Suprapubic skin (tissue), 4 donors: ENCODE measurements around the gene ITPKA. TPM values are rescaled to one million over a fixed set of nuclear protein-coding genes. Genes with fewer than 3 reads are reported as not detected.
"Not testable (repeated sequence)": the region's sequence is repeated elsewhere in the genome, so short reads cannot be mapped to it uniquely, and the experiment has no call there.

ENCODE experiments used
- DNase-seq, 2 donors: peaks; one replicate each; pipeline ENCODE4 v3.0.0-alpha.2; 2019; ENCODE audit warnings: low spot score in 2 of 2
- H3K27ac ChIP-seq: fragments of 200-600 bp; sonication (generic); one replicate; pipeline ENCODE4 v1.5.1; 2019
- H3K27me3 ChIP-seq: fragments of 200-600 bp; sonication (generic); one replicate; pipeline ENCODE4 v1.5.1; 2019
- H3K36me3 ChIP-seq: fragments of 200-600 bp; sonication (generic); one replicate; pipeline ENCODE4 v1.5.1; 2019
- H3K4me1 ChIP-seq: fragments of 200-600 bp; sonication (generic); one replicate; pipeline ENCODE4 v1.5.1; 2019
- H3K4me3 ChIP-seq: fragments of 200-600 bp; sonication (generic); one replicate; pipeline ENCODE4 v1.5.1; 2019; ENCODE audit warnings: mild to moderate bottlenecking
- H3K9me3 ChIP-seq: fragments of 200-600 bp; sonication (generic); one replicate; pipeline ENCODE4 v1.5.1; 2019
- EP300 ChIP-seq: sonication (generic); formaldehyde crosslinking; IDR thresholded peaks from one replicate; pipeline ENCODE4 v1.6.1; 2017; ENCODE audit warnings: antibody characterized with exemption
- POLR2A ChIP-seq, 2 donors: fragments of 450-650 bp; IDR thresholded peaks; one replicate each; pipeline ENCODE4 v1.6.1; 2017; ENCODE audit warnings: antibody characterized with exemption in 2 of 2, mild to moderate bottlenecking in 2 of 2, moderate library complexity in 2 of 2
- POLR2AphosphoS5 ChIP-seq, 3 donors: sonication (generic); formaldehyde crosslinking; IDR thresholded peaks; one replicate each; pipeline ENCODE4 v1.6.1; 2017; ENCODE audit warnings: antibody characterized with exemption in 3 of 3
- WGBS: methylation state at CpG from one replicate; pipeline ENCODE4 v1.1.5; 2018; 5-methylcytosine and 5-hydroxymethylcytosine counted together
- total RNA-seq, 4 donors: library from RNA; depleted of rRNA; stranded (reverse); fragments of >200 nt; gene quantifications; one replicate each; pipeline ENCODE4 v1.1.0, GENCODE V29; 2016
- TF ChIP-seq, protein P1 (sequence below), 2 donors: fragments of 200-600 bp in 1 of 2; fragments of 450-650 bp in 1 of 2; sonication (generic) in 1 of 2; IDR thresholded peaks; one replicate each; pipeline ENCODE4 v1.5.1; 2016 to 2019; ENCODE audit warnings: antibody characterized with exemption in 2 of 2, mild to moderate bottlenecking in 1 of 2, moderate library complexity in 1 of 2

ITPKA gene
- total RNA-seq, 4 donors from 2014 or later: 0.30 to 1.5 TPM; not detected in 2

DNA sequence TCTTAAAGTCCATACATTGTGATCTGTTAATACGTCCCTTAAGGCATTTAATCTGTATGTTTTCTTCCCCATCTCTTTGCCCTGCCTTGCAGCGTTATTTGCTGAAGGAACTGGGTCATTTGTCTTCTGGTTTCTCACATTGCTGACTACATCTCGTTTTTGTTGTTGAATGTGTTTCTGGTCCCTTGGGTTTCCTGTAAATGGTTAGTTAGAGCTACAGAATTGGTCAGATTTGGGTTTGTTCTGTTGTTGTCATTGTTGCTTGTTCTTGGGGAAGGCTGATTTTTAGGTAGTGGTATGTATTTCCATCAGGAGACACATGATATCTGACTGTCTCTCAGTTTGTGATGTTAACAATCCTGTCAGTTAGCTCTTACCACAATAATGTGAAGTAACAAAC, 27.0 kb upstream of the ITPKA start:
- TF ChIP-seq, protein P1, sequence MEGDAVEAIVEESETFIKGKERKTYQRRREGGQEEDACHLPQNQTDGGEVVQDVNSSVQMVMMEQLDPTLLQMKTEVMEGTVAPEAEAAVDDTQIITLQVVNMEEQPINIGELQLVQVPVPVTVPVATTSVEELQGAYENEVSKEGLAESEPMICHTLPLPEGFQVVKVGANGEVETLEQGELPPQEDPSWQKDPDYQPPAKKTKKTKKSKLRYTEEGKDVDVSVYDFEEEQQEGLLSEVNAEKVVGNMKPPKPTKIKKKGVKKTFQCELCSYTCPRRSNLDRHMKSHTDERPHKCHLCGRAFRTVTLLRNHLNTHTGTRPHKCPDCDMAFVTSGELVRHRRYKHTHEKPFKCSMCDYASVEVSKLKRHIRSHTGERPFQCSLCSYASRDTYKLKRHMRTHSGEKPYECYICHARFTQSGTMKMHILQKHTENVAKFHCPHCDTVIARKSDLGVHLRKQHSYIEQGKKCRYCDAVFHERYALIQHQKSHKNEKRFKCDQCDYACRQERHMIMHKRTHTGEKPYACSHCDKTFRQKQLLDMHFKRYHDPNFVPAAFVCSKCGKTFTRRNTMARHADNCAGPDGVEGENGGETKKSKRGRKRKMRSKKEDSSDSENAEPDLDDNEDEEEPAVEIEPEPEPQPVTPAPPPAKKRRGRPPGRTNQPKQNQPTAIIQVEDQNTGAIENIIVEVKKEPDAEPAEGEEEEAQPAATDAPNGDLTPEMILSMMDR (IDR thresholded peaks at IDR 0.05): no peak
- TF ChIP-seq POLR2A (IDR thresholded peaks at IDR 0.05) (no peak), POLR2AphosphoS5 (IDR thresholded peaks at IDR 0.05) (no peak), EP300 (no peak)
- 82% methylated on average over 3 of the region's 3 CpGs for WGBS
- no peaks in the 10 kb centered on the region for H3K9me3 ChIP-seq
- H3K36me3 ChIP-seq: peaks cover 72% of the 10 kb centered on the region
- no peak overlapping the region for H3K27ac ChIP-seq
- no peak overlapping the region for H3K4me3 ChIP-seq
- H3K4me1 ChIP-seq: no peaks in the 10 kb centered on the region
- no peaks in the 10 kb centered on the region for H3K27me3 ChIP-seq
- no peak for DNase-seq

DNA sequence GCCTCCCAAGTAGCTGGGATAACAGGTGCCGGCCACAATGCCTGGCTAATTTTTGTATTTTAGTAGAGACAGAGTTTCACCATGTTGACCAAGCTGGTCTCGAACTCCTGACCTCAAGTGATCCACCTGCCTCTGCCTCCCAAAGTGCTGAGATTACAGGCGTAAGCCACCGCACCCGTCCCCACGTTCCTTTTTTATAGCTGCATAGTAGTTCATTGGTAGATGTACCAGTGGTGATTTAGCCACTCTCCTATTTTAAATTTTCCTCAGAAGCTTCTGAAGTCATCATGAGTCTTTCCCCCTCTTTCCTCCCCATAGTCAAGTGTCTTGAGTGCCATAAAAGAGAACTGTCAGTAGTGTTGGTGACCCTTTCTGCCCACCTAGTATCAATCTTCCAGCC, 24.0 kb upstream of the ITPKA start:
- WGBS: 96% methylated on average over 6 of the region's 6 CpGs
- not testable (repeated sequence) for H3K4me3 ChIP-seq, H3K27ac ChIP-seq, H3K4me1 ChIP-seq, DNase-seq, H3K27me3 ChIP-seq, H3K9me3 ChIP-seq
- H3K36me3 ChIP-seq: peaks cover 87% of the 10 kb centered on the region

DNA sequence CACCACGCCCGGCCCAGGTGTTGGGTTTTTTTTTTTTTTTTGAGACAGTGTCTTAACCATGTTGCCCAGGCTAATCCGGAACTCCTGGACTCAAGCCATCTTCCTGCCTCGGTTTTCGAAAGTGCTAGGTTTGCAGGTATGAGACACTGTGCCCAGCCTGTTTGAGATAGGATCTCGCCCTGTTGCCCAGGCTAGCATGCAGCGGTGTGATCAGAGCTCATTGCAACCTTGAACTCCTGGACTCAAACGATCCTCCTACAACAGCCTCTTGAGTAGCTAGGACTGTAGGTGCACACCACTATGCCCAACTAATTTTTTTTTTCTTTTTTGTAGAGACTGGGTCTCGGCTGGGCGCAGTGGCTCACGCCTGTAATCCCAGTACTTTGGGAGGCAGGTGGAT, 20.3 kb upstream of the ITPKA start:
- TF ChIP-seq POLR2AphosphoS5 (IDR thresholded peaks at IDR 0.05): no peak
- no peak for TF ChIP-seq EP300
- no peak for TF ChIP-seq POLR2A (IDR thresholded peaks at IDR 0.05)
- TF ChIP-seq, protein P1 (IDR thresholded peaks at IDR 0.05): no peak
- no peak for DNase-seq
- Histone ChIP-seq H3K36me3 (peaks cover 100% of the 10 kb centered on the region), H3K4me1 (no peaks in the 10 kb centered on the region), H3K27me3 (no peaks in the 10 kb centered on the region), H3K27ac (no peak overlapping the region), H3K4me3 (no peak overlapping the region), H3K9me3 (no peaks in the 10 kb centered on the region)
- 91% methylated on average over 11 of the region's 11 CpGs for WGBS

DNA sequence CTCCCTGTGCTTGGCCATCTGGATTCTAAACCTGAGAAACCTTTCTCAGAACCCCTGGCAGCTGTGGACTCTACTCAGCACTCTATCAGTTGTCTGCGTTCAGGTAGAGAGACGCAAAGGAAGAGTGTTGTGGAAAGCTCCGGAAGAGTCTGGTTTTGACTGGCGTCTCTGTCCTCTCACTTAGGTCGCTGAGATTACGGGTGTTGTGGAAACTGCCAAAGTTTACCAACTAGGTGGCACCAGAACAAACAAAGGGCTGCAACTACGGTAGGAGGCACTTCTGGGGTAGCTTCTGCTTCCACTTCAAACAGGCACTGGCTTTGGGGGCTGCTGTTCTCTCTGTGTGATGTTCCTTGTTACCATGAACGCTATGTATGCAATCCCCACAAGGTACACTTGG, 19.2 kb upstream of the ITPKA start:
- WGBS: 84% methylated on average over 8 of the region's 8 CpGs
- TF ChIP-seq EP300: no peak
- TF ChIP-seq, protein P1 (IDR thresholded peaks at IDR 0.05): no peak
- TF ChIP-seq POLR2A (IDR thresholded peaks at IDR 0.05): no peak
- TF ChIP-seq POLR2AphosphoS5 (IDR thresholded peaks at IDR 0.05): no peak
- H3K27me3 ChIP-seq: no peaks in the 10 kb centered on the region
- H3K4me1 ChIP-seq: no peaks in the 10 kb centered on the region
- DNase-seq: no peak
- no peak overlapping the region for H3K27ac ChIP-seq
- no peaks in the 10 kb centered on the region for H3K9me3 ChIP-seq
- H3K4me3 ChIP-seq: no peak overlapping the region
- H3K36me3 ChIP-seq: peaks cover 100% of the 10 kb centered on the region

DNA sequence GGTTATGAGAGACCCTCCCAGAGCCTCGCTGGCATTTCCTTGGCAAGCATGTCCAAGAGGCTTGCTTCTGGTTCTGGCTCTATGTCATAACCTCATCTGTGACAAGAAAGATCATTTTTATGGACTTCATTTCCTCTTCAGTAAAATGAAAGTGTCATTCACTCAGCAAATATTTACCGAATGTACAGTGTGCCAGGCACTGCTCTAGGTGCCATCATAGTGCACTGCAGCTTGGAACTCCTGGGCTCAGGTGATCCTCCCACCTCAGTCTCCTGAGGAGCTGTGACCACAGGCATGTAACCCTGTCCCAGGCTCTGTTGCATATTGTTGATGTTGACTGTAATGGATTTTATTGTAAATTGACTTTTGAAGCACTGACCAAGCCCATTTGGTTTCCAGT, 18.7 kb upstream of the ITPKA start:
- WGBS: 89% methylated on average over 2 of the region's 2 CpGs
- no peak overlapping the region for H3K4me3 ChIP-seq
- no peak for DNase-seq
- H3K36me3 ChIP-seq: peaks cover 100% of the 10 kb centered on the region
- H3K9me3 ChIP-seq: no peaks in the 10 kb centered on the region
- no peak for TF ChIP-seq POLR2A (IDR thresholded peaks at IDR 0.05)
- TF ChIP-seq, protein P1 (IDR thresholded peaks at IDR 0.05): no peak
- no peak for TF ChIP-seq EP300
- TF ChIP-seq POLR2AphosphoS5 (IDR thresholded peaks at IDR 0.05): no peak
- H3K4me1 ChIP-seq: no peaks in the 10 kb centered on the region
- no peaks in the 10 kb centered on the region for H3K27me3 ChIP-seq
- no peak overlapping the region for H3K27ac ChIP-seq

DNA sequence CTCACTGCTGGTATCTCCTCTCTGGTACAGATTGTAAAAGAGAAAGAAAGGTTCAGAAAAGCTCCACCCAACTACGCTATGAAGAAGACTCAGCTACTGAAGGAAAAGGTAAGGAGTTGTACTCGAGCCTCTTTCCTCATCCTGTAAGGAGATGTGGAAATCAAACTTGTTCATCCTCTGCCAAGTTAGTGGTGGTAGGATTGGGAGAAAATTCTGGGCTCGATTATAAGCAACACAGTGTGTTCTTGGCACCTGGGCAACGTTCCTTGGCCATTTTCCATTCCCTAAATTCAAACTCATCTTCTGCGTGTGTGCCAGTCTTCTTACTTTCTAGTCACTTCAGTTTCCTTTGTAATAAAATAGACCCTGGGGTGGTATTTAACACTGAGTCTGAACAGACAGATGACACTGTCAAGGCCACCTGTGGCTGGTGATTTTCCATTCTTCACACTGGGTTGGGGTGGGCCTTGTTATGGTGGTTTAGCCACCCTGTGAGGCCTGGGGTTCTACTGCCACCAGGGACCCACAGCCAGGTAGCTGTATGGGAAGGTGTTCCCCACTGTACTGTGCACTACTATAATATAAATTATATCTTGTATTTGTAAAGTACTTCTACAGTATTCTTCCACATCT, 17.1 kb upstream of the ITPKA start:
- Histone ChIP-seq H3K27me3 (no peaks in the 10 kb centered on the region), H3K4me3 (no peak overlapping the region), H3K4me1 (no peaks in the 10 kb centered on the region), H3K36me3 (peaks cover 100% of the 10 kb centered on the region), H3K9me3 (no peaks in the 10 kb centered on the region), H3K27ac (no peak overlapping the region)
- TF ChIP-seq, protein P1 (IDR thresholded peaks at IDR 0.05): no peak
- TF ChIP-seq EP300: no peak
- no peak for TF ChIP-seq POLR2AphosphoS5 (IDR thresholded peaks at IDR 0.05)
- TF ChIP-seq POLR2A (IDR thresholded peaks at IDR 0.05): no peak
- WGBS: 60% methylated on average over 5 of the region's 5 CpGs
- DNase-seq: no peak
